Measurements from ENCODE around the gene MBD5.

Gene MBD5

GRCh38 chr2:148046802-148047201 is 25.9 kb downstream of the MBD5 start:
- Histone ChIP-seq H3K36me3 (ENCODE audit: control insufficient read depth in 1 of 2, insufficient read depth in 2 of 2, low read length in 2 of 2) (no peaks in the 10 kb centered on the region), H3K27me3 (ENCODE audit: control insufficient read depth in 1 of 2, insufficient read depth in 2 of 2, low read length in 2 of 2) (no peaks in the 10 kb centered on the region), H3K9ac (ENCODE audit: low read depth in 1 of 2, low read length in 2 of 2) (no peak overlapping the region), H3K27ac (ENCODE audit: low read depth, low read length) (no peak overlapping the region), H3K9me3 (ENCODE audit: control insufficient read depth in 1 of 2, low read length in 2 of 2) (no peaks in the 10 kb centered on the region), H3K4me3 (ENCODE audit: low read depth in 1 of 2, low read length in 2 of 2) (no peak overlapping the region), H3K4me1 (ENCODE audit: control insufficient read depth in 1 of 2, insufficient read depth in 2 of 2, low read length in 2 of 2) (no peaks in the 10 kb centered on the region)

DNA sequence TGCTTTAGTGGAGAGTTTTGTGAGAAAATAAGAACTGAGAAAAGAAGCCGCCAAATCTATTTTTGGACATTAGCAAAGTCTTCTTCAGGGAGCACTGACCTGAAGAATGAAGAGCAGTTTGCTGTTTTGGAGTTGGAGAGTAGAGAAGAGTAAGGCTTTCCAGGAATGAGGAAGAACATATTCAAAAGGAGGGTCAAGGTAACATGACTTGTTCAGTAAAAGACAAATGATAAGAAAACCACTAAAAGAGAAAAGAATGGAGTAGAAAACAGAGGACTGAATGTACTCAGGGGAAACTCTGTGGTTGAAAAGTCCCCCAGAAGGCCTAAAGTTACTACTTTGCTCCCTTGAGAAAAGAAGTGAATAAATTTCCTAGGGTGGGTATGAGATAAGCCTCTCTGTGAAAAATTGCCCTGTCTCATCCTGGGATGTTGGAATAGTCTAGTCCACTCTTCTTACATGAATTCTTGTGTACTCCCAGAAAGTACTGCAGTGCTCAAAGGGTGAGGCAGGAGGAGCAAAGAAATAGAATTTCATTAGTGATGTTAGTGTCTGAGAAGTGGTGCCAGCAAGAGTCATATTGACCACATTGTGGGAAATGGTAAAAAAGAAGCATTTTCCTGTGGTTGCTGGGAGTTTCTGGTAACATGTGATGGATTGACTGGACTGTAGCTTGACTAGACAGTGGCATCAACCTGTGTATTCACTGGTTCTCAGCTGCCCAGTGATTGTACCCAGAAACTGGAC is 27.8 kb downstream of the MBD5 start:
- Histone ChIP-seq H3K9me3 (ENCODE audit: control insufficient read depth in 1 of 2, low read length in 2 of 2) (no peaks in the 10 kb centered on the region), H3K9ac (ENCODE audit: low read depth in 1 of 2, low read length in 2 of 2) (no peak overlapping the region), H3K4me1 (ENCODE audit: control insufficient read depth in 1 of 2, insufficient read depth in 2 of 2, low read length in 2 of 2) (no peaks in the 10 kb centered on the region), H3K36me3 (ENCODE audit: control insufficient read depth in 1 of 2, insufficient read depth in 2 of 2, low read length in 2 of 2) (no peaks in the 10 kb centered on the region), H3K4me3 (ENCODE audit: low read depth in 1 of 2, low read length in 2 of 2) (no peak overlapping the region), H3K27me3 (ENCODE audit: control insufficient read depth in 1 of 2, insufficient read depth in 2 of 2, low read length in 2 of 2) (no peaks in the 10 kb centered on the region), H3K27ac (ENCODE audit: low read depth, low read length) (no peak overlapping the region)

DNA sequence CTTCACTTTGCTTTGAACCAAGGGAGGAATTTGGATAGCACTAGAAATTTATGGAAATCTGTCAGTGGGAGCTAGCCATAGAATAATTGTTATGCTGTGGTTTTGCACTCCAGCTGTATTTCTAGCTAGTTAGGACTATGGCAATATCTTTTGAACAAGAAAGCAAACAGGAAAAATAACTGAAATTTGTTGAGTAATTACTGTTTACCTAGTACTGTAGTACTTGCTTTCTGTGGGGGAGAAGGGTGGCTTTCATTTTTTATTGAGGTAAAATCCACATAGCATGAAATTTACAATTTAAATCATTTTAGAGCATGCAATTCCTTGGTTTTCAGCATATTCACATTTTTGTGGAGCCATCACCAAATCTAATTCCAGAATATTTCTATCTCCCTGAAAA is 28.4 kb downstream of the MBD5 start:
- no peak overlapping the region for H3K9ac ChIP-seq (ENCODE audit: low read depth in 1 of 2, low read length in 2 of 2)
- H3K36me3 ChIP-seq (ENCODE audit: control insufficient read depth in 1 of 2, insufficient read depth in 2 of 2, low read length in 2 of 2): peaks cover 0 to under 1% of the 10 kb centered on the region in 2 donors
- no peaks in the 10 kb centered on the region for H3K4me1 ChIP-seq (ENCODE audit: control insufficient read depth in 1 of 2, insufficient read depth in 2 of 2, low read length in 2 of 2)
- no peak overlapping the region for H3K4me3 ChIP-seq (ENCODE audit: low read depth in 1 of 2, low read length in 2 of 2)
- no peak overlapping the region for H3K27ac ChIP-seq (ENCODE audit: low read depth, low read length)
- H3K27me3 ChIP-seq (ENCODE audit: control insufficient read depth in 1 of 2, insufficient read depth in 2 of 2, low read length in 2 of 2): no peaks in the 10 kb centered on the region
- no peaks in the 10 kb centered on the region for H3K9me3 ChIP-seq (ENCODE audit: control insufficient read depth in 1 of 2, low read length in 2 of 2)

GRCh38 chr2:148052687-148053086 is 31.8 kb downstream of the MBD5 start:
- Histone ChIP-seq H3K27me3 (ENCODE audit: control insufficient read depth in 1 of 2, insufficient read depth in 2 of 2, low read length in 2 of 2) (no peaks in the 10 kb centered on the region), H3K9me3 (ENCODE audit: control insufficient read depth in 1 of 2, low read length in 2 of 2) (no peaks in the 10 kb centered on the region), H3K4me1 (ENCODE audit: control insufficient read depth in 1 of 2, insufficient read depth in 2 of 2, low read length in 2 of 2) (no peaks in the 10 kb centered on the region), H3K4me3 (ENCODE audit: low read depth in 1 of 2, low read length in 2 of 2) (no peak overlapping the region), H3K36me3 (ENCODE audit: control insufficient read depth in 1 of 2, insufficient read depth in 2 of 2, low read length in 2 of 2) (peaks cover 0 to 5% of the 10 kb centered on the region in 2 donors), H3K27ac (ENCODE audit: low read depth, low read length) (no peak overlapping the region), H3K9ac (ENCODE audit: low read depth in 1 of 2, low read length in 2 of 2) (no peak overlapping the region)

DNA sequence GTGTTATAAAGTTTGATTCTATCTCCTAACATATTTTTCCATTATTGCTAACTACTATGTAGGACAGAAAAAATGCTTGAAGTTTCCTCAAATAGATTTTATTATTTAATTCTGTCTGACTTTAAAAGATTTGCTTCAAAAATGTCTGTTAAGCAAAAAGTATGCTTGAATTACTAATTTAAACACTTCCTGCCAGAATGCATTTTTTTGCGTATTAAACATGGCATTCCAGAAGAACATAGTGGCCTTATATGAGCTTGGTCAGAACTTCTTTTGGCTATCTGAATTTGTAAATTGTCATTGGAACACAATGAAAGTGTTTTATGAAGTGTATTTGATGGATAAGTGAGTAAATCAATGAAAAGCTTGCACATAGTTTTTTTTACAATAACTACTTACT is 37.8 kb downstream of the MBD5 start:
- peaks cover 0 to 5% of the 10 kb centered on the region in 2 donors for H3K36me3 ChIP-seq (ENCODE audit: control insufficient read depth in 1 of 2, insufficient read depth in 2 of 2, low read length in 2 of 2)
- no peaks in the 10 kb centered on the region for H3K9me3 ChIP-seq (ENCODE audit: control insufficient read depth in 1 of 2, low read length in 2 of 2)

GRCh38 chr2:148063633-148064032 is 42.7 kb downstream of the MBD5 start:
- no peaks in the 10 kb centered on the region for H3K36me3 ChIP-seq (ENCODE audit: control insufficient read depth in 1 of 2, insufficient read depth in 2 of 2, low read length in 2 of 2)
- H3K27me3 ChIP-seq (ENCODE audit: control insufficient read depth in 1 of 2, insufficient read depth in 2 of 2, low read length in 2 of 2): no peaks in the 10 kb centered on the region
- no peak overlapping the region for H3K27ac ChIP-seq (ENCODE audit: low read depth, low read length)
- no peak overlapping the region for H3K9ac ChIP-seq (ENCODE audit: low read depth in 1 of 2, low read length in 2 of 2)
- peaks cover 0 to 10% of the 10 kb centered on the region in 2 donors for H3K4me1 ChIP-seq (ENCODE audit: control insufficient read depth in 1 of 2, insufficient read depth in 2 of 2, low read length in 2 of 2)
- no peaks in the 10 kb centered on the region for H3K9me3 ChIP-seq (ENCODE audit: control insufficient read depth in 1 of 2, low read length in 2 of 2)
- no peak overlapping the region for H3K4me3 ChIP-seq (ENCODE audit: low read depth in 1 of 2, low read length in 2 of 2)

More for the DNA sequence above, 37.8 kb downstream of the MBD5 start:
- Histone ChIP-seq H3K9ac (ENCODE audit: low read depth in 1 of 2, low read length in 2 of 2) (no peak overlapping the region), H3K27ac (ENCODE audit: low read depth, low read length) (no peak overlapping the region), H3K27me3 (ENCODE audit: control insufficient read depth in 1 of 2, insufficient read depth in 2 of 2, low read length in 2 of 2) (no peaks in the 10 kb centered on the region), H3K4me1 (ENCODE audit: control insufficient read depth in 1 of 2, insufficient read depth in 2 of 2, low read length in 2 of 2) (peaks cover 0 to 10% of the 10 kb centered on the region in 2 donors), H3K4me3 (ENCODE audit: low read depth in 1 of 2, low read length in 2 of 2) (no peak overlapping the region)

- H3K4me1 ChIP-seq (ENCODE audit: control insufficient read depth in 1 of 2, insufficient read depth in 2 of 2, low read length in 2 of 2): peaks cover 0 to 10% of the 10 kb centered on the region in 2 donors
- no peaks in the 10 kb centered on the region for H3K9me3 ChIP-seq (ENCODE audit: control insufficient read depth in 1 of 2, low read length in 2 of 2)
- no peaks in the 10 kb centered on the region for H3K27me3 ChIP-seq (ENCODE audit: control insufficient read depth in 1 of 2, insufficient read depth in 2 of 2, low read length in 2 of 2)
- H3K9ac ChIP-seq (ENCODE audit: low read depth in 1 of 2, low read length in 2 of 2): no peak overlapping the region
- H3K4me3 ChIP-seq (ENCODE audit: low read depth in 1 of 2, low read length in 2 of 2): no peak overlapping the region
- no peak overlapping the region for H3K27ac ChIP-seq (ENCODE audit: low read depth, low read length)
- H3K36me3 ChIP-seq (ENCODE audit: control insufficient read depth in 1 of 2, insufficient read depth in 2 of 2, low read length in 2 of 2): no peaks in the 10 kb centered on the region
Observed at GRCh38 chr2:148065936-148066335, 45.0 kb downstream of the MBD5 start.

- Histone ChIP-seq H3K9ac (ENCODE audit: low read depth in 1 of 2, low read length in 2 of 2) (no peak overlapping the region), H3K36me3 (ENCODE audit: control insufficient read depth in 1 of 2, insufficient read depth in 2 of 2, low read length in 2 of 2) (no peaks in the 10 kb centered on the region), H3K9me3 (ENCODE audit: control insufficient read depth in 1 of 2, low read length in 2 of 2) (no peaks in the 10 kb centered on the region), H3K27me3 (ENCODE audit: control insufficient read depth in 1 of 2, insufficient read depth in 2 of 2, low read length in 2 of 2) (no peaks in the 10 kb centered on the region), H3K27ac (ENCODE audit: low read depth, low read length) (no peak overlapping the region), H3K4me1 (ENCODE audit: control insufficient read depth in 1 of 2, insufficient read depth in 2 of 2, low read length in 2 of 2) (peaks cover 0 to 12% of the 10 kb centered on the region in 2 donors), H3K4me3 (ENCODE audit: low read depth in 1 of 2, low read length in 2 of 2) (no peak overlapping the region)
Observed at GRCh38 chr2:148067801-148068200, 46.9 kb downstream of the MBD5 start.

DNA sequence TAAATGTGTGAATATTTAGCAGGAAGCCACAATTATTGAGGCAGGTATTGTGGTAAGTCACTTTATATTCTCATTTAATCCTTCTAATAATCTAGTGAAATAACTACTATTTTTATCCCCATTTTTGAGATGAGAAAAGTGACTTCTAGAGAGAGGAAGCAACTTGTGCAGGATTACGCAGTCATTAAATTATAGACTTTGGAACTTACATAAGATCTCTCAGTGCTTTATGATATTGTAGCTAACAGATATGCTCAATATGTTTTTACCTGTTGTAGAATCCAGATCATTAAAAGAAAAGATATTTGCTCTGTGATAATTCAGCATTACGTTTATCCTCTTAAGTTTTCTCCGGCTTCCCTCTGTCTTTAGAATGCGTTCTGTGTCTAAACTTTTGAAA is 50.5 kb downstream of the MBD5 start:
- Histone ChIP-seq H3K36me3 (ENCODE audit: control insufficient read depth in 1 of 2, insufficient read depth in 2 of 2, low read length in 2 of 2) (no peaks in the 10 kb centered on the region), H3K4me3 (ENCODE audit: low read depth in 1 of 2, low read length in 2 of 2) (no peak overlapping the region), H3K9me3 (ENCODE audit: control insufficient read depth in 1 of 2, low read length in 2 of 2) (no peaks in the 10 kb centered on the region), H3K4me1 (ENCODE audit: control insufficient read depth in 1 of 2, insufficient read depth in 2 of 2, low read length in 2 of 2) (peaks cover 0 to 4% of the 10 kb centered on the region in 2 donors), H3K9ac (ENCODE audit: low read depth in 1 of 2, low read length in 2 of 2) (no peak overlapping the region), H3K27me3 (ENCODE audit: control insufficient read depth in 1 of 2, insufficient read depth in 2 of 2, low read length in 2 of 2) (no peaks in the 10 kb centered on the region), H3K27ac (ENCODE audit: low read depth, low read length) (no peak overlapping the region)

DNA sequence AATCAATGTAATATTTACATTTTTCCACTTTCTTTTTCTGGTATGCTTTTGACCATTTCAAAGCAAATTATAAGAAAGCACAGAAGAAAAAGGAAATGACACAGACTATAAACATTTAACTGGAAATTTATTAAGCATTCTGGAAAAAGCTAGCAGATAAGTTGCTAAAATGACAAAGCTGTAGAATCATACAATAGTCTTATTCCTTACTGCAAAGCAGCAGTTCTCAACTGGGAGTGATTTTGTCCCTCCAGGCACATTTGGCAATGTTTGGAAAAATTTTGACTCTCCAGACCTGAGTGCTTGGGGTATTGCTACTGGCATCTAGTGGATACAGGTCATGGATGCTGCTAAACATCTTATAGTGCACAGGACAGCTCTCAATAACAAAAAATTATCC is 75.1 kb downstream of the MBD5 start:
- Histone ChIP-seq H3K9ac (ENCODE audit: low read depth in 1 of 2, low read length in 2 of 2) (no peak overlapping the region), H3K36me3 (ENCODE audit: control insufficient read depth in 1 of 2, insufficient read depth in 2 of 2, low read length in 2 of 2) (no peaks in the 10 kb centered on the region), H3K27me3 (ENCODE audit: control insufficient read depth in 1 of 2, insufficient read depth in 2 of 2, low read length in 2 of 2) (no peaks in the 10 kb centered on the region), H3K4me3 (ENCODE audit: low read depth in 1 of 2, low read length in 2 of 2) (no peak overlapping the region), H3K27ac (ENCODE audit: low read depth, low read length) (no peak overlapping the region), H3K9me3 (ENCODE audit: control insufficient read depth in 1 of 2, low read length in 2 of 2) (peaks cover 0 to under 1% of the 10 kb centered on the region in 2 donors), H3K4me1 (ENCODE audit: control insufficient read depth in 1 of 2, insufficient read depth in 2 of 2, low read length in 2 of 2) (no peaks in the 10 kb centered on the region)

All from duodenal mucosa (tissue), 2 donors.